CD4-positive, alpha-beta T cell treated with Interferon alpha-2 for 1 hour (primary cell): ENCODE results near the gene ETFA.

ENCODE experiments used
- DNase-seq, 2 donors: peaks; one replicate each; pipeline ENCODE4 v3.0.0-alpha.2; 2020 to 2022

The ETFA gene

GRCh38 chr15:76209523-76209922 lies 101.7 kb downstream of the ETFA start:
- no peak for DNase-seq

- DNase-seq = no peak
These were observed 102.4 kb downstream of the ETFA start for GRCh38 chr15:76208786-76209424.

GRCh38 chr15:76208084-76208785 lies 103.0 kb downstream of the ETFA start:
- DNase-seq = no peak

- DNase-seq = no peak
These were observed 104.8 kb downstream of the ETFA start for GRCh38 chr15:76206325-76206976.

GRCh38 chr15:76204916-76205460 lies 106.3 kb downstream of the ETFA start:
- DNase-seq = no peak

- no peak for DNase-seq
These were observed 107.0 kb downstream of the ETFA start for GRCh38 chr15:76204109-76204845.

GRCh38 chr15:76203346-76204108 lies 107.7 kb downstream of the ETFA start:
- DNase-seq = no peak

GRCh38 chr15:76201536-76202255 lies 109.6 kb downstream of the ETFA start:
- DNase-seq = no peak

- no peak for DNase-seq
These were observed 110.6 kb downstream of the ETFA start for GRCh38 chr15:76200641-76201105.

- no peak for DNase-seq
These were observed 111.2 kb downstream of the ETFA start for GRCh38 chr15:76200083-76200465.

- no peak for DNase-seq
These were observed 111.9 kb downstream of the ETFA start for GRCh38 chr15:76199106-76200082.

- DNase-seq = no peak
These were observed 112.7 kb downstream of the ETFA start for GRCh38 chr15:76198456-76199105.

GRCh38 chr15:76197703-76198455 lies 113.4 kb downstream of the ETFA start:
- no peak for DNase-seq

- no peak for DNase-seq
These were observed 114.7 kb downstream of the ETFA start for GRCh38 chr15:76196269-76197231.

- DNase-seq = no peak
These were observed 115.6 kb downstream of the ETFA start for GRCh38 chr15:76195506-76196268.

GRCh38 chr15:76193934-76194333 lies 117.3 kb downstream of the ETFA start:
- no peak for DNase-seq

- no peak for DNase-seq
These were observed 118.6 kb downstream of the ETFA start for GRCh38 chr15:76192715-76193114.
